ENCODE results near the gene STMN3. TPM values are rescaled to one million over a fixed set of nuclear protein-coding genes. Genes with fewer than 3 reads are reported as not detected.

STMN3 gene
- total RNA-seq, 1 donor from 2014 or later = 1.5 TPM

- DNase-seq (ENCODE audit: low spot score) = no peak
Measured at GRCh38 chr20:63693083-63693732, 40.0 kb upstream of the STMN3 start.

GRCh38 chr20:63692436-63693082 lies 39.3 kb upstream of the STMN3 start:
- no peak for DNase-seq (ENCODE audit: low spot score)
- ATAC-seq = peak; percentile 3

More at GRCh38 chr20:63693083-63693732, 40.0 kb upstream of the STMN3 start:
- no peak for ATAC-seq

- DNase-seq (ENCODE audit: low spot score) (no peak), ATAC-seq (no peak)
Measured at GRCh38 chr20:63691711-63692435, 38.6 kb upstream of the STMN3 start.

- ATAC-seq (no peak), DNase-seq (ENCODE audit: low spot score) (no peak)
Measured at GRCh38 chr20:63690898-63691710, 37.9 kb upstream of the STMN3 start.

- DNase-seq (ENCODE audit: low spot score) = no peak
- ATAC-seq = no peak
Measured at GRCh38 chr20:63690003-63690897, 37.0 kb upstream of the STMN3 start.

- ATAC-seq = no peak
Measured at GRCh38 chr20:63689046-63690002, 36.1 kb upstream of the STMN3 start.

GRCh38 chr20:63688228-63689045 lies 35.2 kb upstream of the STMN3 start:
- no peak for ATAC-seq
- no peak for DNase-seq (ENCODE audit: low spot score)

More at GRCh38 chr20:63689046-63690002, 36.1 kb upstream of the STMN3 start:
- no peak for DNase-seq (ENCODE audit: low spot score)

- ATAC-seq (no peak), DNase-seq (ENCODE audit: low spot score) (no peak)
Measured at GRCh38 chr20:63687419-63688178, 34.4 kb upstream of the STMN3 start.

GRCh38 chr20:63686492-63687321 lies 33.5 kb upstream of the STMN3 start:
- ATAC-seq (peak; percentile 51), DNase-seq (ENCODE audit: low spot score) (no peak)

GRCh38 chr20:63686094-63686491 lies 32.9 kb upstream of the STMN3 start:
- no peak for ATAC-seq

GRCh38 chr20:63685269-63686026 lies 32.2 kb upstream of the STMN3 start:
- no peak for ATAC-seq
- no peak for DNase-seq (ENCODE audit: low spot score)

More at GRCh38 chr20:63686094-63686491, 32.9 kb upstream of the STMN3 start:
- DNase-seq (ENCODE audit: low spot score) = no peak

GRCh38 chr20:63682384-63683139 lies 29.3 kb upstream of the STMN3 start:
- DNase-seq (ENCODE audit: low spot score) = no peak
- peak; percentile 8 for ATAC-seq

- ATAC-seq (no peak), DNase-seq (ENCODE audit: low spot score) (no peak)
Measured at GRCh38 chr20:63681609-63682142, 28.5 kb upstream of the STMN3 start.

GRCh38 chr20:63680857-63681608 lies 27.8 kb upstream of the STMN3 start:
- DNase-seq (ENCODE audit: low spot score) (no peak), ATAC-seq (no peak)
